GM15510 (cell line): Measurements from ENCODE around the gene IL2RA.

Experiments
- POLR2A ChIP-seq: IDR thresholded peaks from 3 replicates; pipeline ENCODE4 v1.6.1; 2011; ENCODE audit warnings: borderline replicate concordance; ENCODE audit not compliant: insufficient read length; ENCODE audit errors: extremely low read depth

Gene IL2RA

DNA sequence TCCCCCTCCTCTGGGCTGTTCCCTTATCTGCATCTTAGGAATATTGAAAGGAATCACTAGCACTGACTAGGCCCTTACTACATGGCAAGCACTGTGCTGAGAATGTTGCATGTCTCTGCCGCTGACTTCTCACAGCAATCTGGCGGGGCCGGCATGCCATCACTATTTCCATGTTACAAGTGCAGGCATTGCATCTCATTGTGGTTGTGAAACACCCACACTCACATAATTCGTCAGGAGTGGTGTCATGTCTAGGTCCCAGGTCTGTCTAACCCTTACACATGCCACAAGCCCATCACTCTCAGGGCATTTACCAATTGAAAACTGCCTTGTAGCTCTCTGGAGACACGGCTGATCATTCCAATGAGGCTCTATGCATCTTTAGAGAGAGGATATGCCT is 8.5 kb upstream of the IL2RA start:
- no peak for TF ChIP-seq POLR2A

DNA sequence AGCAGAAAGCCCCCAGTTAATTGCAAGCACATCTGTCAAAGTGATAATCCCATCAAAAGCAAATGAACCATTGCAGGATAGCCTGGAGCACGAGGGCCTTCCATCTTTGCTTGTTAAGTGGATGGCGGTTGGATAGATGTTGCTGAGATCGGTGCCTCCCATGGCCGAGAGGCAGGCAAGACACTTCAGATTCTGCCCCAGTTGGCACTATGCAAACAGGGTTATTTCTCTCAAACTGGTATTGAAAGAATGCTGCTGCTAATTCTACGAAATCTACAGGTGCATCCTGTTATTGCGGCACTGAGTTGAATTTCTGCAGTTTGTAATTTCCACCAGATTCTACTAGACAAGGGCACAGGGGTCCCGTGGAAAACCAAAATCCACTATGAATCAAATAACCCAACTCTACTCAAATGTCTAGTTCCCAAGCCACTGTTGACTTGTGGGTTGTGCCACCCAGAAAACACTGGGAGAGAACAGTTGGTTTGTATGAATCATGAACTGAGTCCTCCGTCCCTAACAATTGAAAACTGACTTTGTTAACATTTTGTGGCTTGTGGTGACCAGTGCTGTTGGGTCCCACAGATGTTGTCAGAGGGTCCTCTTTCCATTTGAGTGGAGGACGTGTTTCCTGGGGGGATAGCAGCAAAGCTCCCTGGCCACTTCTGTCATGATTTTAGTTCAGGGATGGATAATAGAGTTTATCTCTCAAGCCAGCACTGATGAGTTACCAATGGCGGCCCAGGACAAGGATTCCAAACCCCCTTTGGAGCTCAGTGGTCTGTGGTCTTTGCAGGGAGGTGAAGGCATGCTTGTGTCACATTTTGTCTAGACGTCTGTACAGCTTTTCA is 7.1 kb upstream of the IL2RA start:
- no peak for TF ChIP-seq POLR2A

DNA sequence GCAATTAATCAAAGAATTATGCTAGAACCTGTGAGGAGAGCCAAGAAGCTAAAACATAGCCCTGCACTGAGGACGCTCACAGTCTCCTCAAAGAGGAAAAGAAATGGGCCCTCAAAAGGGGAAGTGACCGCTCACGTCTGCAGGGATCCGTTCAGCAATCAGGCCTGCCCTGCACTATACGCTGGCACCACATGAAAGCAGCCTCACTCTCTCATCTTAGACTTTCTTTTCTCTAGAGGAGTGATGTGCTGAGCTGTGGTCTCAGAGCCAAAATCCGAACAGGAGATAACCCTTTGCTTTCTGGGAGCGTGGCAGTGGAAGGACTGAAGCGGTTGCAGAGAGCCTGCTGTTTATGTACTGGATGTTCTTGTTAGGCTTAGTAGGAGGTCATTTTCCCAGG is 6.3 kb upstream of the IL2RA start:
- no peak for TF ChIP-seq POLR2A

DNA sequence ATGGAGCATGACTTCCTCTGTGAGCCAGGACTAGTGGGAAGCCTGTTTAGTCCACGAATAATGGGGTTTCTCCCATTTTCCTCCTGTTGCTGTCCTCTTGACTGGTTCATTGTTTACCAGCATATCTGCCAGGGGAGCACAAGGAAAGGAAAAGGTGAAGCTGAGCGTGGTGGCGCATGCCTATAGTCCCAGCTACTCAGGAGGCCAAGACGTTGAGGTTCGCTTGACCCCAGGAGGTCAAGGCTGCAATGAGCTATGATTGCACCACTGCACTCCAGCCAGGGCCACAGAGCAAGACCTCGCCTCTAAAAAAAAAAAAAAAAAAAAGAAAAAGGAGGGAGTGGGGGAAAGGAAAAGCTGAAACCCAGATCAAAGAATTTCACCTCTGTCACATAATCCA is 5.8 kb upstream of the IL2RA start:
- TF ChIP-seq POLR2A: no peak

DNA sequence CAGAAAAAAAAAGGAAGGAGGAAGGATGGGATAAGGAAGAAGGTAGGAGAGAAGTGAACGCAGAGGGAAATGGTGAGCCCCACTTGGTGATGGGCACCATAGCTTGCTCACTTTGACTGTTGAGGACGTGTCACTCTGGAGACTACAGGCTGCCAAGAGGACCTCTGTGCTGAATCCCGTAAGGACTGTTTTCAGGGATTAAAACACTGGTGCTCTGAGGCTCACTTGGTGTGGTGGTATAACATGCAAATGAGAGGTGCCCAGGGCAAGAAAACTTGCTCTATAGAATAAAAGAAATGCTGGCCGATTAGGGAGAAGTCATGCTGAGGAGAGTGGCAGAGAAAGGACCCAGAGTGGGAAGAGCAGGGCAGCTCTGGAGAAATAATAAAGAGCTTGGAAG is 5.3 kb upstream of the IL2RA start:
- no peak for TF ChIP-seq POLR2A

DNA sequence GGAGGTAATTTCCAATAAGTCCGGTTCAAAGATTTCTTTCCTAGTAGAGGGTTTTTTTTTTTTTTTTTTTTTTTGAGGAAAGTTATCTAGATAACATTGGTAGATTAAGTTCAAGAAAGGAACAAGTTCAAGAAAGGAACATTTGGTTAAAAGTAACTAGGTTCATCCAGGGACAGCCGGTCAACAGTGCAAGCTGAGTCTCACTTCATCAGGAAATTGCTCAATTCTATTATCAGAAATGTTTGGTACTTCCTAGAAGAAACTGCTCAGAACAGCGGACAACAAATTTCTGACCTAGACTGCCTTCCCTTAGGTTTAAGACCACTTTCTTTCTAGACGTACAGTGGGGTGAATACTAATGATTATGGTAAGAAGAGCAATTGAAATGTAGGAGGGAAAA is 3.7 kb upstream of the IL2RA start:
- TF ChIP-seq POLR2A: no peak

DNA sequence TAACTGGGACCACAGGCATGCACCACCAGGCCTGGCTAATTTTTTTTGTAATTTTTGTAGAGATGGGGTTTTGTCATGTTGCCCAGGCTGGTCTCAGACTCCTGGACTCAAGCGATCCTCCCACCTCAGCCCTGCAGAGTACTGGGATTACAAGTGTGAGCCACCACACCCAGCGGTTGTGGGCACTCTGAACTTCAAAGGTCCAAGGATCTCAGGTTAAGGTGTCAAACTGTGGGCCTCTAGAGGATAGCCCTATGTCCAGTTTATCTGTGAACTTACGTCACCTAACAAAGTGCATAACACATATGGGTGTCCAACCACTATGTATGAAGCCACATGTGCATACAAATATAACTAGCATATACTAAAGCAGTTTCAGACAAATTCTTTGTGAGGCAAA is 3.2 kb upstream of the IL2RA start:
- TF ChIP-seq POLR2A: no peak

DNA sequence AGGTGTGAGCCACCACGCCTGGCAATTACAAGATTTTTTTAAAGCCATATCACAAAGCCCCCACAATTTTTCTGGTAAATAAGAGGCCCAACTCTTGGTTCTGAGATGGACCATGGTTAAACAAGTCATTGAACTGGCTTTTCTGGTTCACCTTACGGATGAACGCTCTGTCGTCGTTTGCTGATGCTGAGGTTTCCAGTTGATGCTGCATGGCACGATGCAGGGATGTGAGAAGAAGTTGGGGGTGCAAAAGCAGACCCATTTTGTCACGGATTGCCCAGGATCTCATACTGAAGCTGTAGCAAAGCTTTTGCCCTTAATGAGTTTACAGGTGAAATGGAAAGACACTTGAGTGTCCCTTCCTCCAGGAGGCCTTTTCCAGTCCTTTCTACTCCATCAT is 2.0 kb upstream of the IL2RA start:
- no peak for TF ChIP-seq POLR2A

DNA sequence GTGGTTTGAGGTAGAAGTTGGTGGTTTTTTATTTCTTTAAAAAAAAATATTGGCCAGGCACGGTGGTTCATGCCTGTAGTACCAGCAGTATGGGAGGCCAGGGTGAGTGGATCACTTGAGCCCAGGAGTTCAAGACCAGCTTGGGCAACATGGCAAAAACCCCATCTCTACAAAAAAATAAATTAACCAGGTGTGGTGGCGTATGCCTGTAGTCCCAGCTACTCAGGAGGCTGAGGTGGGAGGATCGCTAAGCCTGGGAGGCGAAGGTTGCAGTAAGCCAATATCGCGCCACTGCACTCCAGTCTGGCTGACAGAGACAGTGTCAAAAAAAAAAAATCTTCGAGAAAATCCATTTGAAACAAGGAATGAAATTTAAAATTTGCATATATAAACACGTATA is 1.1 kb downstream of the IL2RA start:
- no peak for TF ChIP-seq POLR2A

DNA sequence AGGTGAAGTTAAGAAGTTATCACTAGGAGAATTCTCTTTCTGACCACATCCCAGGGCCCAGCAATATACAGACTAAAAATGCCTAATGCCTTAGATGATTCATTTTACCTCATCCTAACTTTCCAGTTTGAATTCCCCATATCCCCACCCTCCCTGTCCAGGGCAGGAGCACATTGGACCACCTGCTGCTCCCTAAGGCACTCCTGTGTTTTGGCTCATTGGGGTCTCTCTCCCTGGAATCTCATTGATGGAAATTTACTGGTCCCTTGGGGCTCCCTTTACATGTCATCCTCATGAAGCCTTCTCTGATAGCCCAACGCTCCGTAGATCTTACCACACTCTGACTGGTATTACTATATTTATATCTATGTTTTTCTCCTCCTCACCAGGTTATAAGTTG is 2.7 kb downstream of the IL2RA start:
- no peak for TF ChIP-seq POLR2A

DNA sequence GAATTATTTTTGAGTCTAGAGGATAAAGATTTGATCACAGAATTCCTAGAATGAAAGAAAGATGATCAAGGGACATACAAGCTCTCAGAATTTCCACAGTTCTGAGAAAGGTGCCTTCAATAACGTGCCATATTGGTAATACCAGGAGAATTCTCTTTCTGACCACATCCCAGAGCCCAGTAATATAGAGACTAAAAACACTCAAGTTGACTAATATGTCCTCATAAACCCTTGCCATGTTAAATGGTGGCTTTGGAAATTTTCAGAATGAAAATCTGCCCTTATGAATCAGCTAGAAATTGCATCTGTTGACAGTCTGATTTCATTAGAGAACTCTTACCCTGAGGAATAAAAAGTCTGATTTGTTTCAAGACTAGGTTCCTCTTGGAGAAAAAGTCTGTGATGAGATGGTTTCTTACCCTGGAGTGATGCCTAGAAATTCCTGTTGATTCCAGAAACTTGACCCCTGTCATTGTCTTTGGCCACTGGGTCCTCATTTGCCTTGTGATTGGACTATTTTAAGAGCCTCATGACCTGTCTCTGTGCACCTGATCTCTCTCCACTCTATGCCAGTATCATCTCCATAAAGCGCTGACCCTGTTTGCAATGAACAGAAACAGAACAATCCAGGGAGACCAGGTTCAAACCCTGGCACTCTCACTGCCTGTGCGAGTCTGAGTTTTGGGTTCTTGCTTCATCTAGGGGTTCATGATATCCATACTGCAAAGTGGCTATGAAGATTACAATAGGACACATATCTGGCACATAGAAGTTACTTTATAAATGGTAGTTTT is 3.3 kb downstream of the IL2RA start:
- TF ChIP-seq POLR2A: no peak

DNA sequence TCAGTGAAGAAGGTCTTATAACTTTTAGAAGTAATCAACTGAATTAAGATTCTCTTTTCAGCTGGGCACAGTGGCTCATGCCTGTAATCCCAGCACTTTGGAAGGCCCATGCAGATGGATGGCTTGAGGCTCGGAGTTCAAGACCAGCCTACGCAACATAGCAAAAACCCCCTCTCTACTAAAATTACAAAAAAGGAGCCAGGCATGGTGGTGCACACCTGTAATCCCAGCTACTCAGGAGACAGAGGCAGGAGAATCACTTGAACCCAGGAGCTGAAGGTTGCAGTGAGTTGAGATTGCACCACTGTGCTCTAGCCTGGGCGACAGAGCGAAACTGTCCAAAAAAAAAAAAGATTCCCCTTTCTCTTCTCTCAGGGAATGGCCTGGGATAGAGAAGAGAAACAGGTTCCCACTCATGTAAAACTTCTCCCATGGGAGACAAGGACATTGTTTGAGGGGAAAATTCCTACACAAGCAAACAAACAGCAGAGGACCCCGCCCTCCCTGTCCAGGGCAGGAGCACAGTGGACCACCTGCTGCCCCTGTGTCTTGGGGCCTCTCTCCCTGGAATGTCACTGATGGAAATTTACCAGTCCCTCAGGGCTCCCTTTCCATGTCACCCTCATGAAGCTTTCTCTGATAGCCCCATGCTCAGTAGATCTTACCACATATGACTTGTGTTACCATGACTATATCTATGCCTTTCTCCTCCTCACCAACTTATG is 5.6 kb downstream of the IL2RA start:
- no peak for TF ChIP-seq POLR2A

DNA sequence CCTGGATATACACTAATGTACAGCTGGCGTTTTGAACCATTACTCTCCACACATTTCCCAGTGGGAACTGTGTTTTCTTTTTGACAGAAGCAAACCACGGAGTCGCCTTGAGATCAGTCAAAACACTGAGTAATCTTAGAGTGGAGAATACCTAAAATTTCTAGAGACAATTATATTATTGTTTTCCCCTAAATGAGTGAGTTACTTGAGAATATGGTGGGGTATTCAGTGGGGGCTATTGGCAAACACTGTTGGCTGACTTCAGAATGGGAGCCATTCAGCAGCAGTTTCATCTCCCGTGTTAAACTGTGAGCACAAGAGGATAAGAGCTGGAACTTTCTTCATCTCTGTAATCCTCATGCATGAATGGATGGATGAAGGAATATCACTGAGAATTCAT is 6.2 kb downstream of the IL2RA start:
- no peak for TF ChIP-seq POLR2A

DNA sequence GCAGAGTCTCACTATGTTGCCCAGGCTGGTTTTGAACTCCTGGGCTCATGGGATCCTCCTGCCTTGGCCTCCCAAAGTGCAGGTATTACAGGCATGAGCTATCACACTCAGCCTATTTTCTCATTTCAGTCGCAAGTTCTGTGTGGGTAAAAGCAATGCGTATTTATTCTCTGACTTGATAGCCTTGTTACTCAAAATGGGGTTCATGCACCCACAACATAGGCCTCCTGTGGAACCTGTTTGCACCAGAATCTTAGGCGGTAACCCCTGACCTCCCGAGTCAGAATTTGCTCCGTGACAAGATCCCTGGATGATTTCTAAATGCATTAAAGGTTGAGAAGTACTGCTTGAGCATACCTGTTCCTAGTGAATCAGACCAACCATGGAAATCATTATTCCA is 7.3 kb downstream of the IL2RA start:
- no peak for TF ChIP-seq POLR2A

DNA sequence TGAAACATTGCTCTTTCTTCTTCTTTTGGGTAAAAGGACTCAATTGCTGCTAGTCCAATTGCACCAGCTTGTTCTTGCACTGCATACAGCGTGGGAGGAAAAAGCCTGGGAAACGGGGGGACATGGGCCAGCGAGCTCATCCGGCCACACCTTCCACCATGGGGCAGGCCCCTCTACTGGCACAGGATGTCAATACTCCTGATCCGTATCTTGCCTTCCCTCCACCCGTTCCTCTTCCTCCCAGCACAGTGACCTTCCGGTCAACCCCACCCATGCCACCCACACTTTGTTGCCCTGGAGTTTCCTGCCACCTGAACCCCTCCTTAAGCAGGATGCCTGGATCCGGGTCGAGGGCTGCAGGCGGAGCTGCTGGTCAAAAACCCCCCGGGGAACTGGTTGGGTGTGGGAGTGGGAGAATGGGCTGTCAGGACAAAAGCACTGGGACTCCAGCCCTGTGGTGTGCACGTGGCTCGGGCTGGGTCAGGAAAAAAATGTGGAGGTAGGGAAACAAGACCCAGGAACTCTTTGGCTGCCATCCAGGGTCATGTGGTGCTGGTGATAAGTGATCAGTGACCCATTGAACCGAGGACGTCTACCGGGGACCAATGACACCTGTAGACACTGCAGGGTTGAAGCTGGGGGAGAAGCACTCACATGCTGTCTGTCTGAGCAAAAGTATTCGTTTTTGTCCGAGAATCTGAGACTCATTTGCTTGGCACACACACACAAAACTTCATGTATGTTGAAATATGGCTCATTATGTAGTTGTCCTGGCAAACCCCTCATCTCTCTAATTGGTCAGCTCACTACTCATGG is 8.1 kb downstream of the IL2RA start:
- TF ChIP-seq POLR2A: no peak

DNA sequence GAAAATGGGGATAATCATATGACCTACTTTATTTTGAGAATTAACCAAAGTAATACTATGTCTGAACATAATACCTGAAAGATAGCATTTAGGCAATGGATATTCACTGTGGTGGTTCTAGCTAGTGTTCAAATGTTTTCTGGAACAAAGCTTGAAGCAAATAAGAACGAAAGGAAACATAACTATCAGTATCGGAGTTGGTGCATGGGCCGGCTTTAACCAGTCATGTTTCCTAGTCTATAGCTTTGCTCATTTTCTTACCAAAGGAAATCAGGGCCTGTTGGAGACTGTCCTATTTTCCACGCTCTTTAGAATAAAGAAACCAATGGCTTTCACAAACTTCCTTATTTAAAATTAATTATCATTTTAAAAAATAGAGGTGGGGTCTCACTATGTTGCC is 8.9 kb downstream of the IL2RA start:
- no peak for TF ChIP-seq POLR2A
